ENCODE results near the gene STK17B.

STK17B gene

GRCh38 chr2:196153480-196153879 lies 17.9 kb downstream of the STK17B start:
- DNase-seq, result no peak

GRCh38 chr2:196149948-196150347 lies 21.4 kb downstream of the STK17B start:
- DNase-seq, result no peak

GRCh38 chr2:196148736-196149135 lies 22.6 kb downstream of the STK17B start:
- DNase-seq, result no peak

DNA sequence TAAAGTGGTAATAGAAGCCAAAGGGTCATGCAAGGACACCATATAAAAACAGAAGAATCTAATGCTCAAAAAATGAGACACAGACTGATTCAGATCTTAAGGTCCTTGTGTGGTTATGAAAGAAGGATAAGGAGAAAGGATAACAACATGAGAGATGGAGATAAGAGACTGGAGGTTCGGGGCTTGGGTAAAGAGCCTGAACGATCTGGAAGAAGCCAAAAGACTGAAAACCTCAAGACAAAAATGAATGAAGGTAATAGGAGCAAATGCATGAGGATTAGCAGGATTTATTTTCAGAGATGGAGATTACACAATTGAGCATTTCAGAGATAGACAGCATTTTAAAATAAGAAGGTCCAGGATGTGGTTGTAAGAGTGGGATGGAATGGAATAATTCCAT lies 26.1 kb downstream of the STK17B start:
- no peak for DNase-seq

DNA sequence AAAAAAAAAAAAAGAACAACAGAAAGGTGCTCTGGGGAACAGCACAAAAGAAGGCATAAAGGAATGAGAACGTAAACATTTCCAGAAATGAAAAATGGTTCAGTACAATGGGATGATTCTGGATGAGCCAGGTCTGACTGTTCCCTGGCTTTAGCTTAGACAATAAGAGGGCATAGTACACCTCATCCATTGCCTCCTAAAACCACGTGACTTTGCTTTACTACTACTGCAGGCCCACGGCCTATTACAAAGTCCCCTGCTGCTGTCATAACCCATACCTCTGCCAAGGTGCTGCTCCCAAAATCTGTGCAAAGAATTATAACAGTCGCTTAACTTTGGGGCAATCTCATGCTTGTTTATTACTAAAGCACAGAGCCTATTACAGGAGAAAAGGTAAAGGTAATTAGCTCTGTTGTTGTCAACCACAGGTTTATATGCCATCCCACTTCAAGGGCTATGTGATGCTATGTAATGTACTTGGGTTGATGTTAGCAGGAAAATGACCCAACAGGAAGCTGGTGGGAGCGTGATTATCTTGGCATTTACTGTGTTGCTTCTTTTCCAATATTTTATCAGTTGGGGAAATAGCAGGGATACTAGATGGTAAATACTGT lies 26.8 kb downstream of the STK17B start:
- DNase-seq, result no peak

DNA sequence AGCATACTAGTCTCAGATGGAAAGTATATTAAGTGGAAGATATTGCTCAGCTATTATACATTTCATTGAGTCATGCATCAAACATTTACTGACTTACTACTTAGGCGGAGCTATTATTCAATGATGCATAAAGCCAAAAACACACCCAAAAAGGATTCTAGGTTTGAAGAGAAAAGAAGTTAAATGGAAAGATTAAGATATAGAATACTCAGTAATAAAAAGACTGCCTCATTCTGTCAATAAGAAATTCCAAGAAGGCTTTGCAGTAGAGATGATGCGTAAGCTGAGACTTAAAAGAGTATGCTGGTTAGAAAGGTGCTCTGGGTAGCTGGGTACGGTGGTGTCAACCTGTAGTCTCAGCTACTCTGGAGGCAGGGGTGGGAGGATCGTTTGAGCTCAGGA lies 27.6 kb downstream of the STK17B start:
- no peak for DNase-seq

GRCh38 chr2:196142825-196143224 lies 28.6 kb downstream of the STK17B start:
- DNase-seq, result no peak

DNA sequence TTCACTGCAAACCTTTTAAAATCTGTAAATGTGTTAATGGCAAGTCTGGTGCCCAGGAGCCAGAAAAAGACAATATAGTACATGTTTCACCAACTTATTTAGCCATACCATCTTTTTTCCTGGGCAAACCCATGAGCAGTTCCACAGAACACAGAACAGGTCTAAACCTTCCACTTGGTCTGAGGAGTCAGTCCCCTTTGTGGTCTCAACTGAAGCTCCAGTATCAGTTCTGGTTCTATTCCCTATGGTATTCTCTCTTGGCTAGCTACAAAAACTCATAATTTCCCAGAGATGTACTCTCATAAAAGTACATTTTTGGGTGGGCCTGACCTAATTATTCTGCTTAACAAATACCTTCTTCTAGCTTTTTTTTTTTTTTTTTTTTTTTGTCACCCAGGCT lies 31.2 kb downstream of the STK17B start:
- DNase-seq, result no peak

DNA sequence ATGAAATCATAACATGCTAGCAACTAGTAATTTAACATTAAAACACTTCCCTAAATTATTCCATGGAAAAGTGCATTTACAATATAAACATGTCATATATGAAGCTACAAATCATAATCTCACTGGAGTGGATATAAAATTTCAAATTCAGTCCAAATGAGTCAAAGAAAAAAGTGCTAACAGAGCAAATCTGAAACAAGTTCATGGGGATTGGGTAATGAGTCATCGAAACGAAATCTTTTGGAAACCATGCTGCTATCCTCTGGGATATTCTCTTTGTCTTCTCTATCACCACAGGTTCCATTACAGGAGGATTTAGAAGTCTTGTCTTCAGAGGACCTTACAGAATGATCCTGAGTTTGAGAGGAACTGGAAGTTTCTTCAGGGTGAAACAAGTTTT lies 34.1 kb downstream of the STK17B start:
- DNase-seq, result no peak

- no peak for DNase-seq
Measured at GRCh38 chr2:196136151-196136550, 35.2 kb downstream of the STK17B start.

GRCh38 chr2:196131949-196132925 lies 39.1 kb downstream of the STK17B start:
- no peak for DNase-seq

DNA sequence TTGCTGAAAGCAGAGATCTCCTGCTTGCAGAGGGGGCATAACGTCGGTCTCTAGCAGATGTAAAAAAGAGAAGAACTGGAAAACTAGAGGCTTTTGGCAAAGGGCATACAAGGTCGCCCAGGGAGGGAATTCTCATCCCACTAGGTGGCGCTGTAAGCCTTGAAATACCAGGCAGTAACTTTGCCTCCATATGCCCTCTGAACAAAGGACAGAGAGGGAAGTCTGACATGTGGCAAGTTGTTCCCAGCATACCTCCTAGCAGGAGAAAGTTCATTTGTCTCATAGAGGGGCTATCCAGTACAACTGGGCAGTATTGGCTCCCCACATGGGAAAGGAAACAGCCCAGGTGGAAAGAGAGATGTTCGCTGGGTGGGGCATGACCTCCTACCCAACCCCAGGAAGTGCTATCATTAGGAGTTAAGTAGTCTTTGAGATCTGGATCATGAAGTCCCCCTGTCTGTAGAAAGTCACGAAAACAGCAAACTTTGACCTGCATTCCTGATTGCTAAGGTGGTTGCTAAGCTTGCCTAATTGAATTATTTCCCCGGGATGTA lies 39.9 kb downstream of the STK17B start:
- DNase-seq, result peak; percentile 83

DNA sequence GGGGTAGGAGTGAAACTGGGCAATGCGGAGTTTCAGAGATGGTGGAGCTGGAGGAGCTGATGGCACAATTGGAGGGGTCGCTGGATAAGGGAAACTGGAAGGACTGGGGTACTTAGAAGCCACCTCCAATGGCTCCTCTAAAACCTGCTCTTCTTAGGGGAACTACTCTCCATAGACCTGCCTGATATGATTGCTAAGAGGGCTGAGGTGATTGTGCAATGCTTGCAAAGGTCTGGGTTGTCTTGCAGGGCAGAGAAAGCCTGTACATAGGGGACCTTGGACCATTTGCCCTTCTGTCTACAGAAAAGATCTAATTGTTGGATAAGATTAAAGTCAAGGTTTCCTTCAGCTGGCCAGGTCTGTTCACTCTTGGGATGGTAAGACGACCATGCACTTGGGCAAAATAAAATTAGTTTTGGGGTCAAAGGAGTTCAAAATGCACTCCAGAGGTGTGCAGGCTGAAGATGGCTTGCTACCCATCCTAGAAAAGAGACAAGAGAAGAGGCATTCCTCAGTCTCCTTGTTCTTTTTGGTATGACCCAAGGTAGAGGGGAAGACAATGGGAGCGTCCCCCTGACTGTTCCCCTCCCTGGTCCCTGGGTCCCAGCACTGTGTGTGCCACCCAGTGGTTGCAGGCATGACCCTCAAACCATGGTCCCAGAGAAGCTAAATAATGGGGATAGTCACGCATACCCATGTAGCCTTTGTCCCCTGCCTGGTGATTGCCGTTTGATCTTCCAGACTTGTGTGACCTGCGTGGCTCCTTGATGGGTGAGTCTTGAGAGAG lies 41.1 kb downstream of the STK17B start:
- DNase-seq, result no peak

DNA sequence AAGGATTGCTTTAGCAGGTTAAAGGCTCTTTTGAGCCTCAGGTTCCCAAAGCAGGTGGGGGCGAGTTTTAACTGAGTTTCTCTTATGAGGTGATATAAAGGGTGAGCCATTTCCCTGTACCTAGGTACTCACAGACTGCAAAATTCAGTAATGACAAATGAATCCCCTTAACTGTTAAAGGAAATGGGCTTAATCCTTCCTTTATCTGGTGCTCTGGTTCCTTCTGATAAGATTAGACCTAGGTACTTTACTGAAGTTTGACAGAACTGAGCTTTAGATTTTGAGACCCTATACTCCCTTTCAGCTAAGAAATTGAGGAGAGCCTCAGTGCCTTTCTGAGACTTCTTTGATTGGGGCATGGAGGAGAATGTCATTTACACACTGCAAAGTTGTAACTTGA lies 42.6 kb downstream of the STK17B start:
- no peak for DNase-seq

DNA sequence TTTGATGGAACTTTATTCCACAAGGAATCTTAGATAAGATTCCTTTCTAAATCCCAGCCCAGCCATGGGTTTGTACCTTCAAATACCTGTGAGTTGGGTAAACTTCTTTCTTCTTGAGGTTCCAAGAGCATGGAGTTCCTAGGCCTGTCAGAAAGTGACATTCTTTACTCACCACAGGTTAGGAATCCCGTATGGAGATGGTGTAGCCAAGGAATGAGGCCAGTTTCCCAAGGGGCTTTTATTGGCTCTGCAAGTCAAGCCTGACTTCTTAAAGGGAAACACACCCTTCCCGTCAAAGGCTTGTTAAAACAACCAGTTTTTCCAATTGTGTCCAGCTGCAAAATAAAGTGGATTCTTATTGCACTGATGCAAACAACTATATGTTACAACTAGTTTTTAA lies 45.8 kb downstream of the STK17B start:
- DNase-seq, result no peak

- no peak for DNase-seq
Measured at GRCh38 chr2:196123679-196124373, 47.6 kb downstream of the STK17B start.

DNA sequence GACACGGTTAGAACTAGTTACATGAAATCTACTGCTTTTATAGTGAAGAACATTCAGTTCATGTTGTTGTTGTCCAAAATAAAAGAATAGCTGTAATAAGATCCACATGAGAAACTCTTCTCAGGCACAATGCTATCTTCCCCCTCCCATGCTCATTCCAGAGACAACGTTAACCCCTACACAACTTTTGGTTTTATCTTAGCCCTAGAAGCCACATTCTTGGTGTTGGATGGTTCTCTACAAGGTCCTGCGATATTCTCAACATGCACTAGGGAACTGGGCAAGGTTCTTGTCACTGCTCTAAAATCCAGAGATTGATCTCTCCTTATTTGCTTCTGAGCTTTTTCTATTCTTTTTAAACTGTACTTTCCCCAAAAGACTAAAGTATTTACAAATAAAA lies 51.5 kb downstream of the STK17B start:
- no peak for DNase-seq

GRCh38 chr2:196117214-196117705 lies 54.1 kb downstream of the STK17B start:
- DNase-seq, result no peak

GRCh38 chr2:196113061-196113974 lies 58.1 kb downstream of the STK17B start:
- DNase-seq, result no peak

GRCh38 chr2:196112418-196113034 lies 58.9 kb downstream of the STK17B start:
- no peak for DNase-seq

DNA sequence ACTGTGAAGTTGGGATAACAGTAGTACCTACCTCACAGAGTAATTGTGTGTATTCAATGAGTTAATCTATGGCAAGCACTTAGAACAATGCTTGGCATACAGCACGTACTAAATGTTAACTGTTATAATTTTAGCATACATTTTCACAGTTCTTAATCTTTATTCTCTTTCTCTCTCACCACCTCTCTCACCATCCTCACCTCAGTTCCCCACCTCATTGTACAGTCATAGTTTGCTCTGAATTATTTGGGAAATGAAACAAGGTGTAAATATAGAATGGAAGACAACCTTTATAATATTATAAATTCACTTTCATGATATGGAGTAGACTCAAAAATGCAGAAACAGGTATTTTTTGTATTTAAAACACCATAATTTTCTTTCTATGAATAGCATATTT lies 62.8 kb downstream of the STK17B start:
- no peak for DNase-seq

Measured in activated CD8-positive, alpha-beta memory T cell treated with anti-CD3 and anti-CD28 coated beads for 24 hours (primary cell).